HG02852 (cell line): Measurements from ENCODE around the gene ULK4.
"Not testable (repeated sequence)": the region's sequence is repeated elsewhere in the genome, so short reads cannot be mapped to it uniquely, and the experiment has no call there.

Experiments
- ATAC-seq: cut with Tn5 transposase; IDR thresholded peaks from one replicate; pipeline ENCODE4 v1.9.1; 2021; ENCODE audit warnings: mild to moderate bottlenecking, moderate library complexity; ENCODE audit not compliant: unreplicated experiment

Gene ULK4

DNA sequence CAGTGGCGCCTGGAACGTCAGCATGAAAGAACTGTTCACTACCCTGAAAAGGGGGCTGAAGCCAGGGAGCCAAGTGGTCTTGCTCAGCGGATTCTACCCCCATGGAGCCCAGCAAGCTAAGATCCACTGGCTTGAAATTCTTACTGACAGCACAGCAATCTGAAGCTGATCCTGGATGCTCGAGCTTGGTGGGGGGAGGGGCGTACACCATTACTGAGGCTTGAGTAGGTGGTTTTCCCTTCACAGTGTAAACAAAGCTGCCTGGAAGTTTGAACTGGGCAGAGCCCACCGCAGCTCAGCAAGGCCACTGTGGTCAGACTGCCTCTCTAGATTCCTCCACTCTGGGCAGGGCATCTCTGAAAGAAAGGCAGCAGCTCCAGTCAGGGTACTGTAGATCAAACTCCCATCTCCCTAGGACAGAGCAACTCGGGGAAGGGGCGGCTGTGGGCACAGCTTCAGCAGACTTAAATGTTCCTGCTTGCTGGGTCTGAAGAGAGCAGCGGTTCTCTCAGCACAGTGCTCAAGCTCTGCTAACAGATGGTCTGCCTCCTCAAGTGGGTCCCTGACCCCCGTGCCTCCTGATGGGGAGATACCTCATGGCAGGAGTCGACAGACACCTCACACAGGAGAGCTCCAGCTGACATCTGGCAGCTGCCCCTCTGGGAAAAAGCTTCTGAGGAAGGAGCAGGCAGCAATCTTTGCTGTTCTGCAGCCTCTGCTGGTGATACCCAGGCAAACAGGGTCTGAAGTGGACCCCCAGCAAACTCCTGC is 591.0 kb downstream of the ULK4 start:
- ATAC-seq, result not testable (repeated sequence)

- no peak for ATAC-seq
These were observed 591.6 kb downstream of the ULK4 start for GRCh38 chr3:41370307-41370706.

GRCh38 chr3:41369838-41370237 is 592.1 kb downstream of the ULK4 start:
- ATAC-seq, result no peak

GRCh38 chr3:41365973-41366372 is 595.9 kb downstream of the ULK4 start:
- ATAC-seq, result no peak

DNA sequence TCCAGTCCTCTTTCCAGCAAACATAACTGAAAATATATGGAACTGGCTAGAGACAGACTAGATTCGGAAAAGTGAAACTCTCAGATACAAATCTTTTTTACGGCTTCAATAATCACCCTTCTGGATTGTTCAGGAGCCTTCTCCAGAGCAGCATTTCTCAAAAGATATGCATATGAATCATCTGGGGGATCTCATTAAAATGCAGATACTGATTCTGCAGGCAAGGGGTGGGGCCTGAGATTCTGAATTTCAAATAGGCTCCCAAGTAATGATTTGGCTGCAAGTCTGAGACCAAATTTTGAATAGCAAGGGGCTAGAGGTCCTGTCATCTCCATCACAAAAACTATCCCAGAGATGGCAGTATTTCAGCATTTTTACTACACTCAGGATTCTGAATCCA is 597.2 kb downstream of the ULK4 start:
- ATAC-seq, result no peak

GRCh38 chr3:41363830-41364523 is 597.9 kb downstream of the ULK4 start:
- ATAC-seq, result no peak

- ATAC-seq, result no peak
These were observed 599.0 kb downstream of the ULK4 start for GRCh38 chr3:41362638-41363559.

DNA sequence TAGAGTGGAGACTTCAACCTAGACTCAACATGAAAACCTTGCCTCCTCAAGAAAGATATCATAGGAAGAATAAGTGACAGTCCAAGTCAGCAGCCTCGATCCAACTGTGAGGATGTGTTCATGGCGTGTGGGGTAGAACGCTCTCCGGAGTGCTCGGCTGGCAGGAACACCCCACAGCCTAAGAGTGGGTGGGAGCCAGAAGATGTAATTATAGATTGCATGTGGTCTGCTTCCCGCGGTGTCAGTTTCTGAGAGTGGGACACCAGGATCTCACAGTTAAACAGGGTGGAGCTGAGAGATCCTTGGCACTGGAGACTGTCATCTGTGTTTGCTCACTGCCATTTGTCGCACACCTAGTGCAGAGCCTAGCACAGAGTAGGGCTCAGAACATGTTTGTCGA is 604.6 kb downstream of the ULK4 start:
- ATAC-seq, result no peak

DNA sequence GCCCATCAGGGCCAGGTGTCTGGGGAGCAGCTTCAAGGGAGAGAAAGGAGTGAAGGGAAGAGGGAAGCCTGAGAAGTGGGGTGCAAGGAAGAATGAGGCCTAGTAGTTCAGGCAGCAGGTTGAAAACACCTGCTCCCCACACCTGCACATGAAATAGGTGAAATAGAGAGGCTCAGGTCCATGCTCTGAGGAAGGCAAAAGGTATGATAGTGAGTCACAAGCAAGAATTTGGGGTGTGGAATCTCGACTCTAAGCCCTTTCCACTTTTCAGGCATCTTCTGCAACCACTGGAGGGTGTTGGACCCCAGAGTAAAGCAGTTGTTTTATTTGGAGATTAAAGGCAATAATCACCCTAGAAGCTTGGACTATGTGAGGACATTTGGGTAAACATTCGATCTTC is 605.1 kb downstream of the ULK4 start:
- ATAC-seq, result no peak

DNA sequence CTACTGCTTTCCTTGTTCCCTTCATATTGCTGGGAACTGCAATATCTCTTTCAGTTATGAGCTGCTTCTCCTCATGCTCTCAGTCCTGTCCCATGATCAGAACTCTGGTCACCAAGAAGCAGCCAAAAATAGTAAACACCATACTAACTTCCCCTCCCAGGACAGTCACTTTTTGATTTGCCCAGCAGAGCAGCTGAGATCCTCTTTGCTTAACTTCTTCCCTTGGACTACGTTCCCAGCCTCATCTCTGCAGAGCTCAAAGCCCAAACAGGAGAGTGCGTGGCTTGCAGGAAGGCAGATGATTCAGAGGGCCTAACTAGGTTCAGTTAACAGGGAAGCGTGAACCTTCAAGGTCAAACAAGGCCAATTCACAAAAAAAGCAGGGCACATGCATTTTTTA is 609.4 kb downstream of the ULK4 start:
- no peak for ATAC-seq

- ATAC-seq, result no peak
These were observed 611.5 kb downstream of the ULK4 start for GRCh38 chr3:41350441-41350840.

GRCh38 chr3:41348401-41348800 is 613.5 kb downstream of the ULK4 start:
- no peak for ATAC-seq

GRCh38 chr3:41346698-41347270 is 615.1 kb downstream of the ULK4 start:
- ATAC-seq, result no peak

DNA sequence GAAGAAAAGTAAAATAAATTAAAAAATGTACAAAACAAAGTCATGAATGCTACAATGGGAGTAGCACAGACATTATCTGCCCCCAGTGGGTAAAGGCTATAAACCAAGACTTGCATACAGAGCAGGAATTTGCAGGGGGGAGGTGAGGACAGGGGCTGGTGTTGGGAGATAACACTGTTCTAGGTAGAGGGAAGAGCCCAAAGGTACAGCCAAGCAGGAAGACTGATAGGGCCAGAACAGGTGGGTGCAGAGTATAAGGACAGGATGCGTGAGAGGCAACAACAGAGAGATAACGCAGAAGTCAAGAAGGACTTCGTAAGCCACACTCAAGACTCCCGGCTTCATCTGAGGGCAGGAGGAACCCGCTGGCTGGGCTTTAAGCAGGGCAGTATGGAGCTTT is 616.1 kb downstream of the ULK4 start:
- ATAC-seq, result no peak

- no peak for ATAC-seq
These were observed 622.1 kb downstream of the ULK4 start for GRCh38 chr3:41339758-41340157.

DNA sequence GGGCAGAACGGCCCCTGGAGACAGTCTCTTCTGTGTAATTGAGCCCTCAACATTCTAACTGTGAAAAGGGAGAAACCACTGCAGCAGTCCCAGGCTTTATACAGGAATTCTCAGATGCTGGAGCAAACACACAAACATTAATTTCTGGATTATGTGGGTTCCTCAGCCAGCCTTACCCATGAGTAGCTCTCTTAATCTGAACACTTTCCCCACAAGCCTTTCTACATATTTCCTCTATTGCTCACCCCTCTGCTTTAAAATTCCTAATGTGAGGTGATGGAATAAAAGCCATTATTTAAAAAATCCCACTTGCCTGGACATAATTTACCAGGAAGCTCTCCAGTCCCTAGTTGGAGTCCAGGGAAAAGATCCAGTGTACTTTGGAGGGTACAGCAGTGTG is 623.6 kb downstream of the ULK4 start:
- ATAC-seq, result no peak

GRCh38 chr3:41334426-41334825 is 627.5 kb downstream of the ULK4 start:
- ATAC-seq, result no peak

GRCh38 chr3:41331041-41331440 is 630.9 kb downstream of the ULK4 start:
- no peak for ATAC-seq

DNA sequence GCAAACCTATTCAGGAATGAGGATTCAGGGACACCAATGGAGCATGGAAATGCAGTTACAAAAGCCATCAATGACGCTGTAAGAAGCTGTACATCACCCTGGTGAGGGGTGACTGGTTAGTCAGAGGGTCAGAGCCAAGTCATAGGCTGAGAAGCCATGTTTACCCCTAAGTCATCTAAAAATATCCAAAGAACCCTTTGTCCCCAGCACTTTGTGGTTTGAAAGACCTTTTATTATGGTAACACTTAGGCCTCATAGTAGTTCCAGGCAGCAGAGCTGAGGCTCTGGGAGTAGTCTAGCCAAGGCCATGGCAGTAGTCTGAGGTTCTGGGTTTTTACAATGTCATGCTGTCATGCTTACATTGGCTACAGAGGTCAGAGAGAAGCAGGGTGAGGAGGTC is 631.4 kb downstream of the ULK4 start:
- no peak for ATAC-seq

GRCh38 chr3:41329881-41330280 is 632.0 kb downstream of the ULK4 start:
- ATAC-seq, result no peak

DNA sequence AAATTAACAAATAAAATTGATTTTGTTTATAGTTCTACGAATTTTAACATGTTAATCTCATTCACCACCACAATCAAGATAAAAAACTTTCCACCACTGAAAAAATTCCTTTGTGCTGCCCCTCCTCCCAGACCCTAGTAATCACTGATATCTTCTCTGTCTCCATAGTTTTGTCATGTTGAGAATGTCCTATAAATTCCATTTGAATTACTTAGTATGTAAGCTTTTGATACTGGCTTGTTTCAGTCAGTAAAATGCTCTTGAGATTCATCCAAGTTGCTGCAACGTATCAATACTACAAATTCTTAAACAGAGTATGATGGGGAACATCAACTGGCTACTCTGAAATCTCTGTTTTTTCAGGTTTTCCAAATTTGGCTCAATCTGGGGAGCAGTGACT is 633.0 kb downstream of the ULK4 start:
- no peak for ATAC-seq
